Activated CD8-positive, alpha-beta memory T cell treated with anti-CD3 and anti-CD28 coated beads, Interleukin-2, amount 10 ng/mL, durations not matched to agents 7 days and 5 days (primary cell): ENCODE data around the gene DCAF17. TPM values are rescaled to one million over a fixed set of nuclear protein-coding genes. Genes with fewer than 3 reads are reported as not detected.

Experiments used
- ATAC-seq: fragments of 150-1000 bp; cut with Tn5 transposase; one replicate; pipeline ENCODE4 v1.10.0; 2021; ENCODE audit warnings: moderate library complexity
- CTCF ChIA-PET: fragments of 350-600 bp; sonication (Branson Sonifier 250); formaldehyde crosslinking; loops from one replicate; lab custom pipeline; 2021; ENCODE audit warnings: antibody characterized with exemption; lab: Charles Lee
- DNase-seq: peaks from one replicate; pipeline ENCODE4 v3.0.0-alpha.2; 2020
- H3K27ac Mint-ChIP-seq: one replicate; pipeline ENCODE4 v1.8.0; 2021; ENCODE audit warnings: mild to moderate bottlenecking, mixed read lengths
- H3K27me3 Mint-ChIP-seq: one replicate; pipeline ENCODE4 v1.8.0; 2021; ENCODE audit warnings: mixed read lengths
- H3K36me3 Mint-ChIP-seq: one replicate; pipeline ENCODE4 v1.8.0; 2021; ENCODE audit warnings: mild to moderate bottlenecking, mixed read lengths
- H3K4me1 Mint-ChIP-seq: one replicate; pipeline ENCODE4 v1.8.0; 2021; ENCODE audit warnings: mixed read lengths
- H3K4me3 Mint-ChIP-seq: one replicate; pipeline ENCODE4 v1.8.0; 2021; ENCODE audit warnings: mild to moderate bottlenecking, moderate library complexity, mixed read lengths
- H3K9me3 Mint-ChIP-seq: one replicate; pipeline ENCODE4 v1.8.0; 2022; ENCODE audit warnings: low read depth, mixed read lengths
- total RNA-seq, 2 experiments: library from RNA; stranded (reverse); gene quantifications; one replicate each; pipeline ENCODE4 v1.2.3, GENCODE V29; 2021

Gene DCAF17
- total RNA-seq, 2 experiments from 2014 or later: 18.7 to 19.7 TPM

DNA sequence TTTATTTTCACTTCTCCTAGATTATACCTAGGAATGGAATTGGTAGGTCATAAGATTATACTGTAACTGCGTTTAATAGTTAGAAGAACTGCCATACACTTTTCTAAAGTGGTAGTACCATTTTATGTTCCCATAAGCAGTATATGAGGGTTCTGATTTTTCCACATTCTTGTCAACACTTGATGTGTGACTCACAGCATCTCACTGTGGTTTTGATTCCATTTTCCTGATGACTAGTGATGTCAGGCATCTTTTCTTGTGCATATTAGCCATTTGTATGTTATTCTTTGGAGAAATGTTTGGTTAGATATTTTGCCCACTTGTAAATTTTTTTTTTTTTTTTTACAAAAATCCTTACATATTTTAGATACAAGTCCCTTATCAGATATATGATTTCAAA lies 2.3 kb downstream of the DCAF17 start:
- Mint-ChIP-seq H3K36me3 (peaks cover 56% of the 10 kb centered on the region), H3K9me3 (no peaks in the 10 kb centered on the region)

DNA sequence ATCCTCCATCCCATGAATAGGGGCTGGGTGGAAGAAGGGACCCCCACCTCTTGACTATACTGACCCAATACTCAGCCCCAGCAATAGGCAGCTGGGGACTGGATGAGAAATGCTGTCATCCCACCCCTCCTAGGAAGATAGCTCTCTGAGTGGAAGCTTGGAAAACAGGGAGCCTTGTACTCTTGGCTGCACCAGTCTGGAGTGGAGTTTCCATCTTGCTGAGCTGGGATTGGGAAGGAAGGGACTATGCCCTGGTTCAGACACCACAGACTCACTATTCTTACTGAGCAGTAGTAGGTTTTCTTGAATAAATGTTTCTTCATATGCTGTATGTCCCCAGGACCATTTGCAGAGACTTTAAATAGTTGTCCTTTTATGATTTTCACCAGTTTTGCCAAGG lies 7.4 kb downstream of the DCAF17 start:
- CTCF ChIA-PET: no interaction called here
- Mint-ChIP-seq H3K27me3 (no peaks in the 10 kb centered on the region), H3K4me1 (peaks cover 7% of the 10 kb centered on the region), H3K4me3 (no peak overlapping the region), H3K36me3 (peaks cover 45% of the 10 kb centered on the region), H3K9me3 (no peaks in the 10 kb centered on the region), H3K27ac (no peak overlapping the region)
- ATAC-seq: no peak
- no peak for DNase-seq

More for the DNA sequence above, 2.3 kb downstream of the DCAF17 start:
- no peak overlapping the region for H3K27ac Mint-ChIP-seq
- DNase-seq (no peak), ATAC-seq (no peak)
- H3K4me1 Mint-ChIP-seq: peaks cover 40% of the 10 kb centered on the region
- no peaks in the 10 kb centered on the region for H3K27me3 Mint-ChIP-seq
- H3K4me3 Mint-ChIP-seq: no peak overlapping the region
- CTCF ChIA-PET: interaction anchor here (3.7 kb wide), 1 partner anchor 507 kb away, joined by 23 read pairs; the partner anchor contains the start of gene GORASP2

DNA sequence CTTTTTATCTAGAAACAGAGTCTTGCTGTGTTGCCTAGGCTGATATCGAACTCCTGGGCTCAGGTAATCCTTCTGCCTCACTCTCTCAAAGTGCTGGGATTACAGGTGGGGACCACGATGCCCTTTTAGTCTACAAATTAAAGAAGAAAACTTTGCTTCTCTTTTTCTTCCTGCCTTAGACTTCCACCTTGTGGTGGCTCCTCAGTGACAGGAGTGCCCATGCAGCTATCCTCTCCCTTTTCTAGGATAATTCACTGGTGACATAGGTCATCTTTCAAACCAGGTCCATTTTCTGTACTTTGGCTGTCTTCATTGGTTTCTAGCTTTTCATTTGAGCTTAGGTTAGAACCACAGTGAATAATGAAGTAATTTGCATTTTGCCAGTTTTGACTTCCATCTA lies 13.6 kb downstream of the DCAF17 start:
- no peak overlapping the region for H3K4me3 Mint-ChIP-seq
- no peaks in the 10 kb centered on the region for H3K27me3 Mint-ChIP-seq
- no peaks in the 10 kb centered on the region for H3K9me3 Mint-ChIP-seq
- peaks cover 14% of the 10 kb centered on the region for H3K36me3 Mint-ChIP-seq
- H3K4me1 Mint-ChIP-seq: no peaks in the 10 kb centered on the region
- no peak for DNase-seq
- CTCF ChIA-PET: interaction anchor here (2.6 kb wide), 1 partner anchor 475 kb away, joined by 9 read pairs; no protein-coding TSS in a partner anchor
- no peak for ATAC-seq
- H3K27ac Mint-ChIP-seq: no peak overlapping the region

DNA sequence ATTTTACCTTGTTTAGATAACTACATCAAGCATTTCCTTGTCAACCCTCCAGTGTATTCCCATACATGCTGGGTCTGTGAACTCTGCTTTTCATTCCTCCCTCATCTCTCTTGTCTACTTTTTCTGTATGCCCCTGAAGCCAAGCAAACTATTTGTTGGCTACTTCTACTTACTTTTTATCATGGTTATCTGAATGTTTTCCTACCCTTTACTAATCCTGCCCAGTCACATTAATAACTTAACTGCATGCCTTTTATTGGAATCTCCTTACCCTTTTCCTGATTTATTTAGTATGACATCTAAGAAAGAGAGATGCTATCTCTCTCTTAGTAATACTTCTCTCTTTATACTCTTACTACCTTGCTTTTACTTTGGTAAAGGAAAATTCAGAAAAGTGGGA lies 17.0 kb downstream of the DCAF17 start:
- CTCF ChIA-PET: no interaction called here
- DNase-seq: no peak
- H3K4me1 Mint-ChIP-seq: no peaks in the 10 kb centered on the region
- no peak overlapping the region for H3K27ac Mint-ChIP-seq
- H3K9me3 Mint-ChIP-seq: peaks cover 3% of the 10 kb centered on the region
- peaks cover 27% of the 10 kb centered on the region for H3K36me3 Mint-ChIP-seq
- no peak overlapping the region for H3K4me3 Mint-ChIP-seq
- H3K27me3 Mint-ChIP-seq: no peaks in the 10 kb centered on the region
- no peak for ATAC-seq

DNA sequence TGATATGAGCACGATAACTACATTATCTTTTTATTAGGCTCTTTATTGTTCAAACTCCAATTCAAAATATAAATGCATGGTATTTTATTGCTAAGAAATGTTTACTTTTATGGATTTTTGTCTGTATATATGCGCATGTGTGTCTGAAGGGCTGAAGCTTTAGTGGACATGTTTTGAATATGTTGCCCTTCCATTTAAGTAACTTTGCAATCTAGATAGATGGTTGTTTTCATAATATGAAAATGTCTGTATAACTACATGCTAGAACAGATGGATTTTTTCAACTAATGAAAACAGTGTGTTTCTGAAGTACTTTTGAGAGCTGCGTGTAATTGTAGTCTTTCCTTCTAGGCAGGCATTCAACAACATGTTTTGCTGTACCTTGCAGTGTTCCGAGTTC lies 18.7 kb downstream of the DCAF17 start:
- CTCF ChIA-PET: no interaction called here
- no peak for ATAC-seq
- H3K36me3 Mint-ChIP-seq: peaks cover 40% of the 10 kb centered on the region

DNA sequence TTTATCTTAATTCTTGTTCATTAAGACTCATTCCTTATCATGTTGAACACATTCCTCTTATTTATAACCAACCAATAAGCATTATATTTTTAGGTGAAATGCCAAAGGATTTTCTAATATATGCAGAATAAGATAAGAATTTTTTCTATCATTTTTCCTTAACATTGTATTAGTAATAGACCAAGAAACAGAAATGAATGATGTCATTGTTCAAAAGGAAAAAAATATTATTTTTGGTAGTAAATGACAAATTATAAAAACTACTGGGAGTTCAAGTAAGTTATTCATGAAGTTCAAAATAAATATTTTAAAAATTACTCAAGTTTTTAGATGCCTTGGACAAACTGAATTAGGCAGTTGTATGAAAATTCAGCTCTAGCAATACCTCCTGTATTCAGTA lies 25.5 kb downstream of the DCAF17 start:
- no peak overlapping the region for H3K4me3 Mint-ChIP-seq
- H3K9me3 Mint-ChIP-seq: peaks cover 8% of the 10 kb centered on the region
- no peak for DNase-seq
- H3K36me3 Mint-ChIP-seq: peaks cover 50% of the 10 kb centered on the region
- no peak for ATAC-seq
- no peak overlapping the region for H3K27ac Mint-ChIP-seq
- H3K4me1 Mint-ChIP-seq: no peaks in the 10 kb centered on the region
- CTCF ChIA-PET: no interaction called here
- H3K27me3 Mint-ChIP-seq: no peaks in the 10 kb centered on the region

More for the DNA sequence above, 18.7 kb downstream of the DCAF17 start:
- no peak overlapping the region for H3K4me3 Mint-ChIP-seq
- no peaks in the 10 kb centered on the region for H3K4me1 Mint-ChIP-seq
- H3K27me3 Mint-ChIP-seq: no peaks in the 10 kb centered on the region
- no peak overlapping the region for H3K27ac Mint-ChIP-seq
- H3K9me3 Mint-ChIP-seq: peaks cover 3% of the 10 kb centered on the region
- DNase-seq: no peak

DNA sequence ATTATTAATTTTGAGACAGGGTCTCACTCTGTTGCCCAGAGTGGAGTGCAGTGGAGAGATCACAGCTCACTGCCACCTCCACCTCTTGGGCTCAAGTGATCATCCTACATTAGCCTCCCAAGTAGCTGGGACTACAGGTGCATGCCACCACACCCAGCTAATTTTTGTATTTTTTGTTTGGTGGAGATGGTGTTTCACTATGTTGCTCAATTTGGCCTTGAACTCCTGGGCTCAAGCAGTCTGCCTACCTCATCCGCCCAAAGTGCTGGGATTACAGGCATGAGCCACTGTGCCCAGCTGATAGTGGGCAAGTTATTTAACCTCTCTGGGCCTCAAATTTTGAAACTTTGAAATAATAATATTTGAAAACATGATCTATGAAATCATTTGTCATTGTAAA lies 26.5 kb downstream of the DCAF17 start:
- no peak for ATAC-seq
- Mint-ChIP-seq H3K4me1 (no peaks in the 10 kb centered on the region), H3K36me3 (peaks cover 44% of the 10 kb centered on the region), H3K27ac (no peak overlapping the region), H3K27me3 (no peaks in the 10 kb centered on the region), H3K9me3 (peaks cover 8% of the 10 kb centered on the region), H3K4me3 (no peak overlapping the region)
- CTCF ChIA-PET: no interaction called here
- DNase-seq: no peak

DNA sequence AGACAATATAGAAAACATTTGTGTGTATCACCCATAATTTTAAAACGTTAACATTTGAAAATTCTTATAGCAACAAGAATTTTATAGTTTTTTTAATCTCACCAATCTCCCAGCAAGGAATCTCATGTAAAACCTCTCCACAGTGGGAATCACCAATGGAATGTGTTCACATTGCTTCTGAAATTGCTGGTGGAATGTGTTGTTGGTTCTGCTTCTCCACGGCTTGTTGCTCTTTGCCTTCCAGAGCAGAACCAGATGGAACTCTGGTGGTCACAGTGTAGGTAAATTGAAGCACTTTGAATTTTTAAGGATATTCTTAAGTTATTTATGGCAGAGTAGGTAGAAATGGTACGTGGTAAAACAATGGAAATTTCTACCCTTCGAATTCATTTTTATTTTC lies 35.1 kb downstream of the DCAF17 start:
- Mint-ChIP-seq H3K27ac (no peak overlapping the region), H3K9me3 (no peaks in the 10 kb centered on the region), H3K36me3 (peaks cover 32% of the 10 kb centered on the region), H3K4me3 (no peak overlapping the region), H3K27me3 (no peaks in the 10 kb centered on the region), H3K4me1 (no peaks in the 10 kb centered on the region)
- CTCF ChIA-PET: no interaction called here
- ATAC-seq (no peak), DNase-seq (no peak)

DNA sequence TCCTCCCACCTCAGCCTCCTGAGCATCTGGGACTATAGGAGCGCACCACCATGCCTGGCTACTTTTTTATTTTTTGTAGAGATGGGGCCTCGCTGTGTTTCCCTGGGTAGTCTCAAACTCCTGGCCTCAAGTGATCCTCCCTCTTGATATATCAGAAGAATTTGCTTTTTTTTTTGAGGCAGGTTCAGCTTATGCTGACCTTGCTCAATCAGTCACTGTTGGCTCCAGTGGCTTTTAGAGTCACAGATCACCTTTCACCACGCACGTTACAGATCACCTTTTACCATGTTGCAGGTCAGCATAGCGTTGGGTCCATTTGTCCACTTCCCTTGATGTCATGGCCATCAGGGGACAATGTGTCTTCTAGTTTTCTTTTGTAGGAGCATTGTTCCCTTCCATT lies 36.1 kb downstream of the DCAF17 start:
- Mint-ChIP-seq H3K27me3 (no peaks in the 10 kb centered on the region), H3K4me1 (no peaks in the 10 kb centered on the region), H3K9me3 (no peaks in the 10 kb centered on the region), H3K4me3 (no peak overlapping the region), H3K36me3 (peaks cover 36% of the 10 kb centered on the region), H3K27ac (no peak overlapping the region)
- CTCF ChIA-PET: no interaction called here
- ATAC-seq: no peak
- no peak for DNase-seq

DNA sequence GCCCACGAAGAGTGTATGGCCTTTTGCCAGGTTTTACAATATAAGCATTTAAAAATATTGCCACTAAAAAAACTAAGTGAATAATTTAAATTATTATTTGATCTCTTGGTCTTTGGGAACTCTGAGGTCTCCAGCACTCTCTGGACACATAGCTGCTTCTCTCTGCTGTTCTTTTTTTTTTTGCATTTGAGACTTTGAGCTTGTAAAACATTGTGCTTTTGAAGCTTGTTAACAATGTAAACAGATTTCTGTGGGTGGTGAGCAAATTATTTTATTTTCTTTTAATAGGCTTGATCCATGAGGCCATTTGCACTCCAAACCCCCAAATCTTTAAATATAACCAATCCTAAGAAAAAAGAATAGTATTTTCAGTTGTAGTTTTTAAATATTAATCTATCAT lies 42.0 kb downstream of the DCAF17 start:
- Mint-ChIP-seq H3K9me3 (no peaks in the 10 kb centered on the region), H3K4me3 (no peak overlapping the region)

DNA sequence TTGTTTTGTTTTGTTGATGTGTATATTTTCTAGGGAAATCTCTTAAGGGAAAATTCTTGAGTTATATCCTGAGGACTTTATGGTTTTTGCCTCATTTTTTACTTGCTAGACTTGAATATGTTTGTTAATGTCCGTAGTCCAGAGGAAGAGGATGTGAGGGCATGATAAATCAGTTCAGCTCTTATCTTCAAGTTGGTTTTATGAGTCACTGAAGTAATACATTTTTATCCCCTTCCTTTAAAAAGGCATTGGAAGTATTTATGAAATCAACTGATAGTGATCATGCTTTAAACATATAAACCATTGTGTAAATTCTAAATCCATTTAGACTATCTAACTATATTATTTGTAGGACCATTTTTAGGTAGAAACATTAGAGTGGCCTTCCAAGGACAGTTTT lies 44.3 kb downstream of the DCAF17 start:
- no peak for ATAC-seq
- CTCF ChIA-PET: no interaction called here
- no peak for DNase-seq
- Mint-ChIP-seq H3K4me3 (no peak overlapping the region), H3K27ac (no peak overlapping the region), H3K36me3 (peaks cover 34% of the 10 kb centered on the region), H3K4me1 (peaks cover 10% of the 10 kb centered on the region), H3K27me3 (no peaks in the 10 kb centered on the region), H3K9me3 (no peaks in the 10 kb centered on the region)

More for the DNA sequence above, 42.0 kb downstream of the DCAF17 start:
- DNase-seq: no peak
- CTCF ChIA-PET: interaction anchor here (0.6 kb wide), 1 partner anchor 229 kb away, joined by 3 read pairs; no protein-coding TSS in a partner anchor
- no peaks in the 10 kb centered on the region for H3K27me3 Mint-ChIP-seq
- peaks cover 9% of the 10 kb centered on the region for H3K4me1 Mint-ChIP-seq
- ATAC-seq: no peak
- H3K36me3 Mint-ChIP-seq: peaks cover 33% of the 10 kb centered on the region
- H3K27ac Mint-ChIP-seq: no peak overlapping the region

DNA sequence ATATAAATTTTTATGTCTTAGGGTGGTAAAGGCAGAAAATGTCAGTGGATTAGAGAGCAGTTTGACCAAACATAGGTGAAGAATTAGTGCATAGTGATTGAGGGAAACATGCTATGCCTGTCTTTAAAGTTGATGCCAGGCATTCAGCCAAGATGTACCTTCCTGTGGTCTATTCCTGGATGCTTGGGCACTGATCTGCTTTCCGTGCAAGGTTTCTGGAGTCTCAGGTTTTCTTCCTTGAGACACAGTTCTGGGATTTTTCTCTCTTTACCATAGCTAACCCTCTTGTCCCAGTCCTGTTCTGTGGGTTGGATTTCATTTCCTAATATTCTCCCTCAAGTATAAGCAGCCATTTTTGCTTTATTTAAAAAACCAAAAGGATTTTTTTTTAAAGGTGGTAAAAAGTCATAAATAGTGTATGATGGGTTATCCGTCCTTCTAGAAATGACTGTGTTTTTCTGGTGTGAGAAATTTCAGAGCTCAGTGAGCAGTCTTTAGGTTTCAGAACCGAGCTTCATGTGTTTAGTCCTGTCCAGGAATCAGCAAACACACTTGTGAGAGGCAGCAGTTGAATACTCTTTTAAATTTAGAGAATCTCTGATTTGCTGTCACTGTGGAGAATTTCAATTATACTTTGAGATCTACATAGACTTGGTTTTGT lies 45.3 kb downstream of the DCAF17 start:
- Mint-ChIP-seq H3K27me3 (no peaks in the 10 kb centered on the region), H3K36me3 (peaks cover 29% of the 10 kb centered on the region), H3K27ac (no peak overlapping the region), H3K4me1 (peaks cover 10% of the 10 kb centered on the region), H3K4me3 (no peak overlapping the region), H3K9me3 (no peaks in the 10 kb centered on the region)
- ATAC-seq (no peak), DNase-seq (no peak)
- CTCF ChIA-PET: no interaction called here

DNA sequence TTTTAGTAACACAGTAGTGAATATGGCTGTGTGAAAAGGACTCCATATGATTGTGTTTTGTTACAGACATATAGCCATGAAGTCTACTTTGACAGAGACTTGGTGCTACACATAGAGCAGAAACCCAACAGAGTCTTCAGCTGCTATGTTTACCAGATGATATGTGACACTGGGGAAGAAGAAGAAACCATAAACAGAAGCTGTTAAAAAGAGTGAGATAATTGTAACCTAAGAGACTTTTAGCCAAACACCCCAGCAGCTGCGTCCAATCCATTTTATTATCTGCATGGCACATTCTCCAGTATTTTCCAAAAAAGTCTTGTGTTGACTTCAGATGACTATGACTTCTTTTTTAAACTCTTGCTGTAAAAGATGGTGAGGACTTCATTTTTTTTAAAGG lies 46.9 kb downstream of the DCAF17 start:
- H3K27ac Mint-ChIP-seq: no peak overlapping the region
- no peaks in the 10 kb centered on the region for H3K27me3 Mint-ChIP-seq
- H3K36me3 Mint-ChIP-seq: peaks cover 33% of the 10 kb centered on the region
- no peak for ATAC-seq
- peaks cover 20% of the 10 kb centered on the region for H3K4me1 Mint-ChIP-seq
- CTCF ChIA-PET: no interaction called here
- H3K9me3 Mint-ChIP-seq: no peaks in the 10 kb centered on the region
- no peak for DNase-seq
- H3K4me3 Mint-ChIP-seq: no peak overlapping the region

DNA sequence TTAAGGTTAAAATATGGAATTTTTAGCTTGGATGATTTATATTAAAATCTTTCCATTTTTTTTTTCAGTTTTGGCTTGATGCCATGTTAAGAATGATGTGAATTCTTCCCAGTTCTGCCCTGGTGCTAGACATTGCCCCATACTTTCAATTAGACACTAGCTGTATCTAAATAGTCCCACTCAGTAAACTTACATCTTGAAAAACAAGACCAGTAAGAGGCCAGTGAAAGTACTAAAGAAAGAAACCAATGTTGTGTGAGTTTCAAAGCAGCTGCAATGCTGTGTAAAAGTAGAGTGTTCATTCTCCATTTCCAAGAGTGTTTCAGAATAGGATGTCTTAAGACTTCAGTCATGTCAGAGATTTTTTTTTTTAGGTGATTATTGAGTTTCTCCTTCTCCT lies 48.3 kb downstream of the DCAF17 start:
- Mint-ChIP-seq H3K27ac (no peak overlapping the region), H3K36me3 (peaks cover 36% of the 10 kb centered on the region), H3K27me3 (no peaks in the 10 kb centered on the region), H3K4me3 (no peak overlapping the region), H3K9me3 (no peaks in the 10 kb centered on the region), H3K4me1 (peaks cover 20% of the 10 kb centered on the region)
- DNase-seq (no peak), ATAC-seq (no peak)
- CTCF ChIA-PET: no interaction called here
